Measurements from ENCODE around the gene MOAP1. TPM values are rescaled to one million over a fixed set of nuclear protein-coding genes. Genes with fewer than 3 reads are reported as not detected.

Gene MOAP1
- polyA plus RNA-seq, 2 of the 4 experiments (the other 2 are of a cell fraction) = 13.5 to 23.9 TPM

GRCh38 chr14:93201155-93201704, 16.5 kb upstream of the MOAP1 start:
- POLR2A ChIA-PET = no interaction called here
- Histone ChIP-seq H3K4me1 (peaks cover 8% of the 10 kb centered on the region; the same call in 2 of the 3 replicates), H3K4me3 (no peak overlapping the region), H3K4me2 (no peak overlapping the region), H3K27ac (no peak overlapping the region), H3K9me3 (no peaks in the 10 kb centered on the region)
- no peak for TF ChIP-seq PHF8 (IDR thresholded peaks at IDR 0.05; ENCODE audit: borderline replicate concordance, low read depth)
- no peak for TF ChIP-seq BCL3 (IDR thresholded peaks at IDR 0.05)
- TF ChIP-seq MAZ (IDR thresholded peaks at IDR 0.05; ENCODE audit: borderline replicate concordance, low read depth, low read length) = no peak
- no peak for FAIRE-seq
- 81% methylated on average over 7 of the region's 7 CpGs for WGBS (ENCODE audit: missing lambda C conversion rate)
- ATAC-seq = no peak
- CTCF ChIA-PET = no interaction called here
- no peak for DNase-seq (ENCODE audit: low read depth in 1 of 2, low spot score in 1 of 2)

DNA sequence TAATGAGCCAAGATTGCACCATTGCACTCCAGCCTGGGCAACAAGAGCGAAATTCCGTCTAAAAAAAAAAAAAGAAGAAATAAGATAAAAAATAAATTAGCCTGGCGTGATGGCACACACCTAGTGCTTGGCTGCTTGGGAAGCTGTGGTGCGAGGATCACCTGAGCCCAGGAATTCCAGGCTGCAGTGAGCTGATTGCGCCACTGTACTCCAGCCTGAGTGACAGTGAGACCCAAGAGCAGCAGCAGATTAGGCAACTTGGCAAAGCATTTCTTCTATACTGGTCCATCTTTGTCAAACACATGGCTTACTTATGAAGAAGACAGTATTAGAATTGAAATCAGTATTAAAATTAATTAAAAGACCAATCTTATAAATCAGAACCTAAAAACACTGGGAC, 15.9 kb upstream of the MOAP1 start:
- ChIA-PET CTCF (no interaction called here), POLR2A (no interaction called here)
- ATAC-seq = no peak

DNA sequence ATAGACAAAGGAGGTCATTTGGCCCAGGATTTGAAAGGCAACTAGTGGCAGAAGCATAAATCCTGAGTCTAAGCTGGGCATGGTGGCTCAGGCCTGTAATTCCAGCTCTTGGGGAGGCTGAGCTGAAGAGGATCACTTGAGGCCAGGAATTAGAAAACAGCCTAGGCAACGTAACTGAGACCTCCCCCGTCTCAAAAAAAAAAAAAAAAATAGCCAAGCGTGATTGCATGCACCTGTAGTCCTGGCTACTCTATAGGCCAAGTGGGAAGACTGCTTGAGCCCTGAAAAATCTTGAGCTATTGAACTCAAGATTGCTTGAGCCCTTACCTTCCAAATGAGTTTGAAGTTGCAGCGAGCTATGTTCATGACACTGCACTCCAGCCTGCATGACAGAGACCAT, 14.3 kb upstream of the MOAP1 start:
- no peaks in the 10 kb centered on the region for H3K4me1 ChIP-seq
- WGBS (ENCODE audit: missing lambda C conversion rate) = 92% methylated on average over 4 of the region's 4 CpGs
- H3K4me3 ChIP-seq = no peak overlapping the region
- ATAC-seq (no peak), DNase-seq (ENCODE audit: low read depth in 1 of 2, low spot score in 1 of 2) (no peak), FAIRE-seq (no peak)
- TF ChIP-seq SREBF2 (IDR thresholded peaks at IDR 0.05) (no peak), EHF (CRISPR knock-in tag; IDR thresholded peaks at IDR 0.05) (no peak), RFX5 (IDR thresholded peaks at IDR 0.05) (no peak), FOSL2 (IDR thresholded peaks at IDR 0.05) (no peak), FOSL2 (CRISPR knock-in tag; IDR thresholded peaks at IDR 0.05) (no peak), ZC3H11A (IDR thresholded peaks at IDR 0.05) (no peak), POLR2AphosphoS2 (conservative IDR thresholded peaks at IDR 0.05; ENCODE audit: low read length) (no peak), RNF2 (IDR thresholded peaks at IDR 0.05; ENCODE audit: borderline replicate concordance, low read depth) (no peak)
- no peaks in the 10 kb centered on the region for H3K9me3 ChIP-seq
- CTCF ChIA-PET = interaction anchor here (1.0 kb wide), 1 partner anchor 86 kb away, joined by 5 read pairs; no protein-coding TSS in a partner anchor
- no peak overlapping the region for H3K27ac ChIP-seq
- H3K4me2 ChIP-seq = no peak overlapping the region
- POLR2A ChIA-PET = interaction anchor here (0.6 kb wide), 2 partner anchors 14 to 195 kb away, joined by 3 to 4 read pairs; partner anchors contain the start of genes LYSET and MOAP1

More for the DNA sequence above, 15.9 kb upstream of the MOAP1 start:
- DNase-seq (ENCODE audit: low read depth in 1 of 2, low spot score in 1 of 2) (no peak), FAIRE-seq (no peak)
- Histone ChIP-seq H3K4me1 (peaks cover 3% of the 10 kb centered on the region; the same call in 2 of the 3 replicates), H3K27ac (no peak overlapping the region), H3K9me3 (no peaks in the 10 kb centered on the region), H3K4me2 (no peak overlapping the region), H3K4me3 (no peak overlapping the region)
- 97% methylated on average over 5 of the region's 5 CpGs for WGBS (ENCODE audit: missing lambda C conversion rate)
- TF ChIP-seq JUNB (IDR thresholded peaks at IDR 0.05) (no peak), HOXB13 (CRISPR knock-in tag; IDR thresholded peaks at IDR 0.05; ENCODE audit: low read depth) (no peak), KDM1A (IDR thresholded peaks at IDR 0.05; ENCODE audit: low read depth) (no peak), CEBPB (IDR thresholded peaks at IDR 0.05) (peak in 1 of 2 experiments; percentile 13; a peak in 1 of 4 replicates), HMGXB4 (CRISPR knock-in tag; IDR thresholded peaks at IDR 0.05; ENCODE audit: borderline replicate concordance) (no peak), CHD4 (IDR thresholded peaks at IDR 0.05; ENCODE audit: borderline replicate concordance) (no peak)
- TF ChIP-seq, protein P1, sequence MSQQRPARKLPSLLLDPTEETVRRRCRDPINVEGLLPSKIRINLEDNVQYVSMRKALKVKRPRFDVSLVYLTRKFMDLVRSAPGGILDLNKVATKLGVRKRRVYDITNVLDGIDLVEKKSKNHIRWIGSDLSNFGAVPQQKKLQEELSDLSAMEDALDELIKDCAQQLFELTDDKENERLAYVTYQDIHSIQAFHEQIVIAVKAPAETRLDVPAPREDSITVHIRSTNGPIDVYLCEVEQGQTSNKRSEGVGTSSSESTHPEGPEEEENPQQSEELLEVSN (IDR thresholded peaks at IDR 0.05; ENCODE audit: borderline replicate concordance, low read depth) = no peak
